IMR-90 (cell line): ENCODE data around the gene NOL4. TPM values are rescaled to one million over a fixed set of nuclear protein-coding genes. Genes with fewer than 3 reads are reported as not detected.

Experiments used
- ATAC-seq: fragments of 200-7000 bp; cut with Tn5 transposase; 2 replicates; pipeline ENCODE4 v1.9.1; 2020; ENCODE audit warnings: low read depth, mild to moderate bottlenecking, moderate library complexity
- BruUV-seq: library from RNA; stranded (reverse); fragments of 400-500 nt; replicated peaks from 2 replicates; lab custom pipeline; 2021; lab: Mats Ljungman, UMichigan
- CTCF ChIA-PET: fragments of 300-600 bp; formaldehyde crosslinking; extraction: SDS; loops from one replicate; lab custom pipeline; 2021; ENCODE audit warnings: antibody characterized with exemption; lab: Yijun Ruan, JAX
- POLR2A ChIA-PET: fragments of 300-600 bp; sonication (Branson Sonifier 250); formaldehyde crosslinking; loops from one replicate; lab custom pipeline; 2022; ENCODE audit warnings: antibody characterized with exemption; ENCODE audit not compliant: unreplicated experiment; lab: Charles Lee
- DNase-seq: peaks from one replicate; pipeline ENCODE4 v3.0.0; 2013
- H2AFZ ChIP-seq: replicated peaks from 2 replicates; pipeline ENCODE3; 2013; ENCODE audit warnings: low read length, mild to moderate bottlenecking; ENCODE audit not compliant: poor library complexity
- H2AK5ac ChIP-seq: 2 replicates; pipeline ENCODE4 v1.6.1; 2013; ENCODE audit warnings: low read depth, low read length, inconsistent platforms
- H2AK9ac ChIP-seq: replicated peaks from 2 replicates; pipeline ENCODE3; 2013; ENCODE audit warnings: mild to moderate bottlenecking, low read depth, low read length, moderate library complexity; ENCODE audit not compliant: poor library complexity
- H2BK120ac ChIP-seq: 2 replicates; pipeline ENCODE4 v1.6.1; 2013; ENCODE audit warnings: low read depth, low read length, inconsistent platforms
- H2BK15ac ChIP-seq: 3 replicates; pipeline ENCODE4 v1.6.1; 2013; ENCODE audit warnings: low read depth, low read length, inconsistent platforms
- H2BK20ac ChIP-seq: 2 replicates; pipeline ENCODE4 v1.6.1; 2013; ENCODE audit warnings: low read depth, mild to moderate bottlenecking, inconsistent platforms, low read length, moderate library complexity
- H2BK5ac ChIP-seq: 2 replicates; pipeline ENCODE4 v1.6.1; 2013; ENCODE audit warnings: mild to moderate bottlenecking, low read depth, low read length, inconsistent platforms; ENCODE audit not compliant: poor library complexity, severe bottlenecking
- H3K14ac ChIP-seq: replicated peaks from 2 replicates; pipeline ENCODE4 v1.6.1; 2013; ENCODE audit warnings: low read depth, low read length, inconsistent platforms
- H3K18ac ChIP-seq: 2 replicates; pipeline ENCODE4 v1.6.1; 2013; ENCODE audit warnings: low read depth, low read length, control low read depth
- H3K23ac ChIP-seq: 2 replicates; pipeline ENCODE4 v1.6.1; 2013; ENCODE audit warnings: low read depth, low read length, inconsistent platforms
- H3K27ac ChIP-seq: 2 replicates; pipeline ENCODE4 v1.5.1; 2013; ENCODE audit warnings: mild to moderate bottlenecking, control low read depth, low read length; ENCODE audit not compliant: insufficient read depth
- H3K27me3 ChIP-seq: 2 replicates; pipeline ENCODE4 v1.6.1; 2013; ENCODE audit warnings: low read length; ENCODE audit not compliant: control insufficient read depth, insufficient read depth
- H3K36me3 ChIP-seq: 2 replicates; pipeline ENCODE4 v1.6.1; 2013; ENCODE audit warnings: low read length, mixed read lengths; ENCODE audit not compliant: control insufficient read depth, insufficient read depth
- H3K4ac ChIP-seq: 2 replicates; pipeline ENCODE4 v1.6.1; 2013; ENCODE audit warnings: low read depth, low read length, inconsistent platforms
- H3K4me1 ChIP-seq: 2 replicates; pipeline ENCODE4 v1.6.1; 2013; ENCODE audit warnings: low read length, mixed read lengths; ENCODE audit not compliant: control insufficient read depth, insufficient read depth
- H3K4me2 ChIP-seq: 2 replicates; pipeline ENCODE4 v1.6.1; 2013; ENCODE audit warnings: low read depth, mild to moderate bottlenecking, control low read depth, low read length, moderate library complexity
- H3K4me3 ChIP-seq: 2 replicates; pipeline ENCODE4 v1.5.1; 2013; ENCODE audit warnings: low read depth, mild to moderate bottlenecking, control low read depth, low read length, moderate library complexity; ENCODE audit not compliant: insufficient read depth
- H3K56ac ChIP-seq: 2 replicates; pipeline ENCODE4 v1.6.1; 2013; ENCODE audit warnings: low read length, inconsistent platforms; ENCODE audit not compliant: insufficient read depth; ENCODE audit errors: extremely low read depth
- H3K79me1 ChIP-seq, 2 experiments: 2 replicates each; pipeline ENCODE4 v1.6.1; 2013; ENCODE audit warnings: low read length in 2 of 2, inconsistent platforms in 1 of 2, low read depth in 1 of 2
- H3K9ac ChIP-seq: 2 replicates; pipeline ENCODE4 v1.6.1; 2013; ENCODE audit warnings: low read depth, low read length, control low read depth
- H3K9me1 ChIP-seq: 2 replicates; pipeline ENCODE4 v1.6.1; 2013; ENCODE audit warnings: low read length, inconsistent platforms; ENCODE audit not compliant: insufficient read depth
- H3K9me3 ChIP-seq: 2 replicates; pipeline ENCODE4 v1.6.1; 2013; ENCODE audit warnings: low read length; ENCODE audit not compliant: control insufficient read depth, insufficient read depth
- H4K20me1 ChIP-seq: 2 replicates; pipeline ENCODE4 v1.6.1; 2013; ENCODE audit warnings: low read length, inconsistent platforms; ENCODE audit not compliant: insufficient read depth
- H4K5ac ChIP-seq: 2 replicates; pipeline ENCODE4 v1.6.1; 2013; ENCODE audit warnings: mild to moderate bottlenecking, low read depth, low read length, control low read depth
- H4K8ac ChIP-seq, 2 experiments: 2 replicates each; pipeline ENCODE4 v1.6.1; 2013; ENCODE audit warnings: low read depth in 2 of 2, low read length in 2 of 2, control low read depth in 1 of 2, inconsistent platforms in 1 of 2
- H4K91ac ChIP-seq: 2 replicates; pipeline ENCODE4 v1.6.1; 2013; ENCODE audit warnings: low read depth, low read length, inconsistent platforms; ENCODE audit not compliant: insufficient read depth
- RCOR1 ChIP-seq: IDR thresholded peaks from 2 replicates; pipeline ENCODE4 v1.6.1; 2012; ENCODE audit warnings: mild to moderate bottlenecking, low read length, improper control_type of control experiment; ENCODE audit not compliant: insufficient replicate concordance
- WGBS, 2 experiments: methylation state at CpG; one replicate each; pipeline versions ENCODE4 v1.1.5 to v1.1.7; 2013; ENCODE audit warnings: missing lambda C conversion rate in 2 of 2; ENCODE audit not compliant: insufficient read length in 1 of 2; ENCODE audit errors: extremely low coverage in 2 of 2; 5-methylcytosine and 5-hydroxymethylcytosine counted together
- dilution Hi-C: fragments of 300-500 bp; cut with HindIII; formaldehyde crosslinking; loops from one replicate; pipeline ENCODE4 v1.14.3; 2018; ENCODE audit warnings: low sequenced_read_pairs; ENCODE audit not compliant: unreplicated experiment
- in situ Hi-C: fragments of 300-500 bp; cut with MboI; formaldehyde crosslinking; loops from 3 replicates; pipeline ENCODE4 v1.14.3; 2019; ENCODE audit warnings: low sequenced_read_pairs, inconsistent platforms, mixed read lengths
- intact Hi-C: fragments of 100-400 bp; cut with micrococcal nuclease; formaldehyde crosslinking; loops from 2 replicates; pipeline ENCODE4 v1.10.0; 2022
- polyA plus RNA-seq, 3 experiments: library from polyadenylated mRNA; depleted of rRNA; stranded (reverse); fragments of >200 nt; gene quantifications; 2 replicates each; pipeline ENCODE4 v1.2.3, GENCODE V29; 2012; ENCODE audit warnings: low replicate concordance in 1 of 3
- total RNA-seq: library from RNA; depleted of rRNA; stranded (reverse); fragments of >200 nt; gene quantifications from 2 replicates; pipeline ENCODE4 v1.2.3, GENCODE V29; 2012

Gene NOL4
- total and polyA plus RNA-seq, 2 of the 4 experiments (the other 2 are of a cell fraction), result not detected

- BruUV-seq, result no TSS peak
- Histone ChIP-seq H4K5ac (no peak overlapping the region), H3K9ac (no peak overlapping the region), H3K79me1 (no peaks in the 10 kb centered on the region), H4K8ac (no peak overlapping the region), H3K4ac (no peak overlapping the region), H3K9me1 (no peaks in the 10 kb centered on the region), H3K4me1 (0 out of 2 replicates have a peak, but pooled peaks cover 1% of the 10 kb centered on the region), H3K4me3 (no peak overlapping the region), H3K4me2 (peak overlapping the region; percentile 46; the same call in 1 of the 2 replicates), H3K36me3 (no peaks in the 10 kb centered on the region), H3K14ac (no peak overlapping the region), H4K20me1 (no peaks in the 10 kb centered on the region), H2AK5ac (no peak overlapping the region), H3K23ac (no peak overlapping the region), H3K18ac (no peak overlapping the region), H2AK9ac (no peak overlapping the region), H2BK120ac (no peak overlapping the region), H3K56ac (no peak overlapping the region), H3K9me3 (no peaks in the 10 kb centered on the region), H2BK5ac (no peak overlapping the region), H3K27me3 (peaks cover 34% of the 10 kb centered on the region), H4K91ac (no peak overlapping the region), H2AFZ (no peak overlapping the region), H2BK15ac (no peak overlapping the region), H2BK20ac (no peak overlapping the region), H3K27ac (no peak overlapping the region)
- dilution Hi-C loops (no loop called here), in situ Hi-C loops (no loop called here), intact Hi-C loops (no loop called here)
- ChIA-PET CTCF (no interaction called here), POLR2A (no interaction called here)
- TF ChIP-seq RCOR1, result no peak
- no peak for ATAC-seq
- no peak for DNase-seq
- no CpG with 5 or more reads among the region's 3 CpGs for WGBS, 2 experiments
Measured at GRCh38 chr18:34225218-34225553, 473 bp upstream of the NOL4 start.
